Breast epithelium (tissue), 4 donors: Measurements from ENCODE around the gene PPP1R16B. TPM values are rescaled to one million over a fixed set of nuclear protein-coding genes. Genes with fewer than 3 reads are reported as not detected.

Experiments
- DNase-seq, 2 donors: peaks; one replicate each; pipeline ENCODE4 v3.0.0-alpha.2; 2019; ENCODE audit warnings: low spot score in 2 of 2
- H3K27ac ChIP-seq, 2 donors: fragments of 200-600 bp; sonication (generic) in 1 of 2; one replicate each; pipeline ENCODE4 v1.5.1; 2016 to 2019; ENCODE audit warnings: mild to moderate bottlenecking in 1 of 2
- H3K27me3 ChIP-seq, 2 donors: fragments of 200-600 bp; sonication (generic) in 1 of 2; one replicate each; pipeline versions ENCODE4 v1.5.1 to v1.6.0; 2017 to 2019; ENCODE audit warnings: control low read depth in 1 of 2, mild to moderate bottlenecking in 1 of 2
- H3K36me3 ChIP-seq: fragments of 200-600 bp; one replicate; pipeline ENCODE4 v1.5.1; 2019
- H3K4me1 ChIP-seq, 2 donors: fragments of 200-600 bp; sonication (generic); one replicate each; pipeline ENCODE4 v1.5.1; 2016 to 2019; ENCODE audit warnings: control low read depth in 1 of 2
- H3K4me3 ChIP-seq, 3 donors: fragments of 200-600 bp; sonication (generic); 1 replicate in 2 of 3; 2 replicates in 1 of 3; pipeline ENCODE4 v1.5.1; 2016 to 2019; ENCODE audit warnings: mild to moderate bottlenecking in 3 of 3, moderate library complexity in 2 of 3
- H3K9me3 ChIP-seq, 2 donors: fragments of 200-600 bp; sonication (generic) in 1 of 2; one replicate each; pipeline ENCODE4 v1.5.1; 2016 to 2019; ENCODE audit warnings: control low read depth in 1 of 2
- CTCF ChIP-seq, 3 donors: fragments of 450-650 bp; IDR thresholded peaks; one replicate each; pipeline ENCODE4 v1.5.1; 2016 to 2017; ENCODE audit warnings: antibody characterized with exemption in 3 of 3, mild to moderate bottlenecking in 3 of 3, moderate library complexity in 3 of 3
- POLR2A ChIP-seq: fragments of 450-650 bp; IDR thresholded peaks from one replicate; pipeline ENCODE4 v1.6.1; 2016; ENCODE audit warnings: antibody characterized with exemption, mild to moderate bottlenecking, moderate library complexity
- POLR2AphosphoS5 ChIP-seq, 3 donors: sonication (generic); formaldehyde crosslinking; IDR thresholded peaks; one replicate each; pipeline ENCODE4 v1.6.1; 2017; ENCODE audit warnings: antibody characterized with exemption in 3 of 3
- intact Hi-C: fragments of 100-400 bp; cut with DNase I; formaldehyde crosslinking; loops from one replicate; pipeline ENCODE4 v1.15.1; 2023; ENCODE audit warnings: low total_unique reads
- total RNA-seq, 3 donors: library from RNA; depleted of rRNA; stranded (reverse); fragments of >200 nt; gene quantifications; one replicate each; pipeline ENCODE4 v1.1.0, GENCODE V29; 2016

Gene PPP1R16B
- total RNA-seq, 3 donors from 2014 or later = 3.7 to 10.8 (median 8.2) TPM

DNA sequence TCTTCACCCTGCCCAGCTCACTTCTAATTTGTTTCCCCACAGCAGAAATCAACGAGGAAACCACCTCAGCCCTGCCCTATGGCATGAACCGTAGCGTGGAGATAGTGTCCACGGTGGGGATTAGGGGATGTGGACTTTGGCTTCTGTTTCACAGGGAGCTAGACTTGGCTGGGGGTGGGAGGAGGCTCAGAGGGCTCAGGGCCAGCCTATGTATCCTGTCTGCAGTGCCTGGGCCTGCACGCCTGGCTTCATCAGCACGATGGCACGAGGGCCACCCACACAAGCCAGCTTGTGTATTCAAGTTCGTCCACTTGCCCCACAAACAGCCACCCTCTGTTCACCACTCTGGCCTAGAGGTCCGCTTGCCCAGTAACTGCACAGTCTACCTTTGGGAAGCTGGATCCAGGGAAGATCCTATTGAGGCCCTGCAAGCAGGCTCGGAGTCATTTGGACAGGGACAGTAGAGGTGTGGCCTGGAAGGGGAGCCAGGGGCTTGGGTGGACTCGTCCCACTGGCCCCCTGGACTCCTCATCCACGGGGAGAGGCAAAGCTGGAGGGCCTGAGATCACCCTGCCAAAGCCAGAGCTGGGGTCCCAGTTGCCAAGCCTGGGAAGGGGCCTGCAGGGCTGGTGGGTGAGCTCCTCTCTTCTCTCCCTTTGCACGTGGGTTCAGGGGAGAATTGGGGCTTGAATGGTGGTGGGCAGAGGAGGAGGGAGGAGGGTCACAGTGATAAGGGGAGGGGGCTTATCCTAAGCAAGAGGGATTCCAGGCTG is 82.7 kb downstream of the PPP1R16B start:
- no peaks in the 10 kb centered on the region for H3K27me3 ChIP-seq
- intact Hi-C loops = no loop called here
- H3K4me3 ChIP-seq = no peak overlapping the region
- no peak for TF ChIP-seq POLR2A
- TF ChIP-seq POLR2AphosphoS5 (IDR thresholded peaks at IDR 0.05) = no peak
- no peak for TF ChIP-seq CTCF (IDR thresholded peaks at IDR 0.05)
- no peaks in the 10 kb centered on the region for H3K4me1 ChIP-seq
- no peaks in the 10 kb centered on the region for H3K36me3 ChIP-seq
- H3K9me3 ChIP-seq = no peaks in the 10 kb centered on the region
- H3K27ac ChIP-seq = no peak overlapping the region
- DNase-seq = peak in 1 of 2 donors; percentile 38

- Histone ChIP-seq H3K9me3 (no peaks in the 10 kb centered on the region), H3K36me3 (no peaks in the 10 kb centered on the region), H3K27me3 (no peaks in the 10 kb centered on the region), H3K4me1 (no peaks in the 10 kb centered on the region), H3K27ac (no peak overlapping the region), H3K4me3 (no peak overlapping the region)
- intact Hi-C loops = no loop called here
- TF ChIP-seq POLR2A (no peak), CTCF (IDR thresholded peaks at IDR 0.05) (no peak), POLR2AphosphoS5 (IDR thresholded peaks at IDR 0.05) (no peak)
- no peak for DNase-seq
Observed at GRCh38 chr20:38889050-38889449, 83.6 kb downstream of the PPP1R16B start.

GRCh38 chr20:38889792-38890496 is 84.4 kb downstream of the PPP1R16B start:
- intact Hi-C loops = no loop called here
- no peak for TF ChIP-seq CTCF (IDR thresholded peaks at IDR 0.05)
- TF ChIP-seq POLR2A = no peak

GRCh38 chr20:38890497-38890818 is 85.0 kb downstream of the PPP1R16B start:
- DNase-seq = no peak
- H3K36me3 ChIP-seq = no peaks in the 10 kb centered on the region
- no peaks in the 10 kb centered on the region for H3K9me3 ChIP-seq
- intact Hi-C loops = no loop called here
- no peak overlapping the region for H3K4me3 ChIP-seq
- no peaks in the 10 kb centered on the region for H3K27me3 ChIP-seq
- H3K4me1 ChIP-seq = no peaks in the 10 kb centered on the region
- H3K27ac ChIP-seq = no peak overlapping the region
- TF ChIP-seq POLR2AphosphoS5 (IDR thresholded peaks at IDR 0.05) (no peak), CTCF (IDR thresholded peaks at IDR 0.05) (no peak), POLR2A (no peak)

More at GRCh38 chr20:38889792-38890496, 84.4 kb downstream of the PPP1R16B start:
- Histone ChIP-seq H3K27me3 (no peaks in the 10 kb centered on the region), H3K27ac (no peak overlapping the region), H3K4me3 (no peak overlapping the region), H3K4me1 (no peaks in the 10 kb centered on the region), H3K36me3 (no peaks in the 10 kb centered on the region), H3K9me3 (no peaks in the 10 kb centered on the region)
- no peak for DNase-seq
